HepG2 (cell line): ENCODE results near the gene BOD1. TPM values are rescaled to one million over a fixed set of nuclear protein-coding genes. Genes with fewer than 3 reads are reported as not detected.

Source experiments
- AHR ChIP-seq: IDR thresholded peaks from 2 replicates; pipeline ENCODE4 v1.6.1; 2018; ENCODE audit warnings: missing genetic modification reagents, missing compliant biosample characterization
- ETV6 ChIP-seq: sonication (generic); formaldehyde crosslinking; conservative IDR thresholded peaks from 2 replicates; pipeline ENCODE4 v1.4.0; 2020; ENCODE audit warnings: missing genetic modification reagents
- HMGXB4 ChIP-seq, 2 experiments: sonication (generic) in 1 of 2; formaldehyde crosslinking in 1 of 2; IDR thresholded peaks; 2 replicates each; pipeline versions ENCODE4 v1.4.0 to v1.6.1; 2018 to 2020; ENCODE audit warnings: missing genetic modification reagents in 2 of 2, borderline replicate concordance in 1 of 2, low read depth in 1 of 2, mild to moderate bottlenecking in 1 of 2, missing biosample characterization in 1 of 2
- LCORL ChIP-seq, 2 experiments: fragments of 450-650 bp in 1 of 2; sonication (generic) in 1 of 2; formaldehyde crosslinking in 1 of 2; IDR thresholded peaks; 2 replicates each; pipeline versions ENCODE4 v1.5.0 to v1.6.1; 2017 to 2020; ENCODE audit warnings: antibody characterized with exemption in 1 of 2, missing genetic modification reagents in 1 of 2
- MAZ ChIP-seq, 2 experiments: sonication (generic) in 1 of 2; formaldehyde crosslinking in 1 of 2; IDR thresholded peaks; 2 replicates each; pipeline versions ENCODE4 v1.5.0 to v1.6.1; 2012 to 2020; ENCODE audit warnings: low read depth in 2 of 2, mild to moderate bottlenecking in 2 of 2, borderline replicate concordance in 1 of 2, improper control_type of control experiment in 1 of 2, low read length in 1 of 2, missing genetic modification reagents in 1 of 2, moderate library complexity in 1 of 2
- MIXL1 ChIP-seq: IDR thresholded peaks from 2 replicates; pipeline ENCODE4 v1.6.1; 2016
- RBAK ChIP-seq: sonication (generic); formaldehyde crosslinking; IDR thresholded peaks from 2 replicates; pipeline ENCODE4 v1.5.1; 2020; ENCODE audit warnings: mild to moderate bottlenecking, missing genetic modification reagents
- SMC3 ChIP-seq: IDR thresholded peaks from 2 replicates; pipeline ENCODE4 v1.6.1; 2011; ENCODE audit warnings: low read length, improper control_type of control experiment
- SOX5 ChIP-seq: IDR thresholded peaks from 2 replicates; pipeline ENCODE4 v1.6.1; 2016; ENCODE audit warnings: borderline replicate concordance
- TBX3 ChIP-seq: fragments of 450-650 bp; IDR thresholded peaks from 2 replicates; pipeline ENCODE4 v1.6.1; 2017; ENCODE audit warnings: antibody characterized with exemption, mild to moderate bottlenecking, inconsistent platforms, borderline replicate concordance
- TRIM22 ChIP-seq: fragments of 450-650 bp; IDR thresholded peaks from 2 replicates; pipeline ENCODE4 v1.6.1; 2017
- ZBTB7B ChIP-seq: sonication (generic); formaldehyde crosslinking; IDR thresholded peaks from 2 replicates; pipeline ENCODE4 v1.4.0; 2020; ENCODE audit warnings: missing genetic modification reagents
- ZNF124 ChIP-seq: sonication (generic); formaldehyde crosslinking; IDR thresholded peaks from 2 replicates; pipeline ENCODE4 v1.4.0; 2020; ENCODE audit warnings: missing genetic modification reagents
- ZNF275 ChIP-seq: sonication (generic); formaldehyde crosslinking; IDR thresholded peaks from 2 replicates; pipeline ENCODE4 v1.8.0; 2022; ENCODE audit warnings: missing genetic modification reagents, mild to moderate bottlenecking, inconsistent platforms, borderline replicate concordance
- ZNF460 ChIP-seq: sonication (generic); formaldehyde crosslinking; IDR thresholded peaks from 2 replicates; pipeline ENCODE4 v1.5.1; 2020; ENCODE audit warnings: missing genetic modification reagents, mild to moderate bottlenecking, borderline replicate concordance
- ZNF468 ChIP-seq: sonication (generic); formaldehyde crosslinking; IDR thresholded peaks from 2 replicates; pipeline ENCODE4 v1.8.0; 2022; ENCODE audit warnings: mild to moderate bottlenecking, moderate library complexity, missing genetic modification reagents
- ZNF563 ChIP-seq: sonication (generic); formaldehyde crosslinking; IDR thresholded peaks from 2 replicates; pipeline ENCODE4 v1.8.0; 2022; ENCODE audit warnings: mild to moderate bottlenecking, moderate library complexity, missing genetic modification reagents
- ZNF800 ChIP-seq: sonication (generic); formaldehyde crosslinking; IDR thresholded peaks from 2 replicates; pipeline ENCODE4 v1.4.0; 2020; ENCODE audit warnings: missing genetic modification reagents
- polyA plus RNA-seq, 8 experiments: library from polyadenylated mRNA; depleted of rRNA in 3 of 8; stranded (reverse) in 7 of 8; unstranded in 1 of 8; fragments of >200 nt; fragmentation: Illumina TruSeq in 4 of 8; extraction: Trizol in 4 of 8; gene quantifications; 2 replicates each; pipeline versions ENCODE4 v1.2.1 to v1.2.3, GENCODE V29; 2011 to 2016; ENCODE audit warnings: low read depth in 4 of 8, missing spikeins in 1 of 8, mixed read lengths in 1 of 8; ENCODE audit not compliant: insufficient read depth in 1 of 8
- total RNA-seq, 5 experiments: library from RNA; depleted of rRNA; stranded (reverse); fragments of >200 nt; fragmentation: Illumina TruSeq; extraction: Trizol; gene quantifications; 2 replicates each; pipeline ENCODE4 v1.2.3, GENCODE V29; 2016; ENCODE audit warnings: low read depth in 1 of 5
- TF ChIP-seq, protein P1 (sequence below): IDR thresholded peaks from 2 replicates; pipeline ENCODE4 v1.6.1; 2018; ENCODE audit warnings: missing genetic modification reagents
- TF ChIP-seq, protein P2 (sequence below): sonication (generic); formaldehyde crosslinking; IDR thresholded peaks from 2 replicates; pipeline ENCODE4 v1.5.0; 2020; ENCODE audit warnings: mild to moderate bottlenecking, missing genetic modification reagents, moderate library complexity

BOD1 gene
- total and polyA plus RNA-seq, 2 of the 13 experiments (the other 11 are each of a cell fraction or from before 2014, with no cell fraction given), result 81.5 to 103 TPM

GRCh38 chr5:173618927-173619519 is 2.6 kb upstream of the BOD1 start (continued):
- TF ChIP-seq HMGXB4 (CRISPR knock-in tag; IDR thresholded peaks at IDR 0.05; ENCODE audit: borderline replicate concordance in 1 of 2, low read depth in 1 of 2), result peak in 1 of 2 experiments; percentile 59; a peak in 1 of 4 replicates
- TF ChIP-seq, protein P1, sequence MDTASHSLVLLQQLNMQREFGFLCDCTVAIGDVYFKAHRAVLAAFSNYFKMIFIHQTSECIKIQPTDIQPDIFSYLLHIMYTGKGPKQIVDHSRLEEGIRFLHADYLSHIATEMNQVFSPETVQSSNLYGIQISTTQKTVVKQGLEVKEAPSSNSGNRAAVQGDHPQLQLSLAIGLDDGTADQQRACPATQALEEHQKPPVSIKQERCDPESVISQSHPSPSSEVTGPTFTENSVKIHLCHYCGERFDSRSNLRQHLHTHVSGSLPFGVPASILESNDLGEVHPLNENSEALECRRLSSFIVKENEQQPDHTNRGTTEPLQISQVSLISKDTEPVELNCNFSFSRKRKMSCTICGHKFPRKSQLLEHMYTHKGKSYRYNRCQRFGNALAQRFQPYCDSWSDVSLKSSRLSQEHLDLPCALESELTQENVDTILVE (CRISPR knock-in tag), result 0 out of 2 replicates have a peak, but pooled peaks have one; percentile 37
- no peak for TF ChIP-seq ZNF800 (CRISPR knock-in tag)
- TF ChIP-seq, protein P2, sequence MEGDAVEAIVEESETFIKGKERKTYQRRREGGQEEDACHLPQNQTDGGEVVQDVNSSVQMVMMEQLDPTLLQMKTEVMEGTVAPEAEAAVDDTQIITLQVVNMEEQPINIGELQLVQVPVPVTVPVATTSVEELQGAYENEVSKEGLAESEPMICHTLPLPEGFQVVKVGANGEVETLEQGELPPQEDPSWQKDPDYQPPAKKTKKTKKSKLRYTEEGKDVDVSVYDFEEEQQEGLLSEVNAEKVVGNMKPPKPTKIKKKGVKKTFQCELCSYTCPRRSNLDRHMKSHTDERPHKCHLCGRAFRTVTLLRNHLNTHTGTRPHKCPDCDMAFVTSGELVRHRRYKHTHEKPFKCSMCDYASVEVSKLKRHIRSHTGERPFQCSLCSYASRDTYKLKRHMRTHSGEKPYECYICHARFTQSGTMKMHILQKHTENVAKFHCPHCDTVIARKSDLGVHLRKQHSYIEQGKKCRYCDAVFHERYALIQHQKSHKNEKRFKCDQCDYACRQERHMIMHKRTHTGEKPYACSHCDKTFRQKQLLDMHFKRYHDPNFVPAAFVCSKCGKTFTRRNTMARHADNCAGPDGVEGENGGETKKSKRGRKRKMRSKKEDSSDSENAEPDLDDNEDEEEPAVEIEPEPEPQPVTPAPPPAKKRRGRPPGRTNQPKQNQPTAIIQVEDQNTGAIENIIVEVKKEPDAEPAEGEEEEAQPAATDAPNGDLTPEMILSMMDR (CRISPR knock-in tag), result peak; percentile 88
- TF ChIP-seq ZNF124 (CRISPR knock-in tag), result 0 out of 2 replicates have a peak, but pooled peaks have one; percentile 35
- TF ChIP-seq SMC3, result peak; percentile 96
- TF ChIP-seq SOX5, result no peak
- TF ChIP-seq ZNF468 (CRISPR knock-in tag), result no peak
- TF ChIP-seq MIXL1 (CRISPR knock-in tag), result 0 out of 2 replicates have a peak, but pooled peaks have one; percentile 41
- TF ChIP-seq TRIM22, result no peak
- TF ChIP-seq ZNF460 (CRISPR knock-in tag), result no peak
- TF ChIP-seq TBX3, result no peak
- TF ChIP-seq AHR (CRISPR knock-in tag), result no peak
- no peak for TF ChIP-seq ZBTB7B (CRISPR knock-in tag)
- no peak for TF ChIP-seq RBAK
- TF ChIP-seq MAZ (IDR thresholded peaks at IDR 0.05; ENCODE audit: borderline replicate concordance, low read depth, low read length), result no peak
- TF ChIP-seq MAZ (CRISPR knock-in tag; IDR thresholded peaks at IDR 0.05; ENCODE audit: low read depth), result no peak
- TF ChIP-seq ZNF563 (CRISPR knock-in tag), result no peak
- no peak for TF ChIP-seq LCORL (IDR thresholded peaks at IDR 0.05)
- TF ChIP-seq LCORL (CRISPR knock-in tag; IDR thresholded peaks at IDR 0.05), result peak; percentile 35; the same call in 1 of the 2 replicates
- TF ChIP-seq ETV6 (CRISPR knock-in tag), result no peak
- no peak for TF ChIP-seq ZNF275
